GM21390 (cell line): Measurements from ENCODE around the gene GAS1.

Source experiments
- ATAC-seq: cut with Tn5 transposase; IDR thresholded peaks from one replicate; pipeline ENCODE4 v1.9.1; 2021; ENCODE audit not compliant: unreplicated experiment

The GAS1 gene

DNA sequence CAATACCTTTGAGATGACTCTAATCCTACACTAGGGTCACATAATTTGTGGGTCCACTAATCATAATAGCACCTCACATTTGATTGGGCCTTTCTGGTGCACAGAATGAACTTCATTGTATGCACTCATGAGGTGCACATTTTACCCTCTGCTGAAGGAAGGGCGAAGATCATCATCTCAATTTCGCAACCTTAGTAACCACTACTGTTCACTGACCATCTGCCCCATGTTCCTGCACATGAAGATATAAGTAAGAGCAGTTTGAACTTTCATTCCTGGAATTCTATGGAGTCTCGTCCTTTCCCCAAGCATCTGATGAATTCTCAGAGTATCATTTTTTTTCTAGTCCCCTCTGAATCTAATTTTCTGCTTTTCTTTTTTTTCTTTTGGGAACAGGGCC, 21.2 kb downstream of the GAS1 start:
- no peak for ATAC-seq

DNA sequence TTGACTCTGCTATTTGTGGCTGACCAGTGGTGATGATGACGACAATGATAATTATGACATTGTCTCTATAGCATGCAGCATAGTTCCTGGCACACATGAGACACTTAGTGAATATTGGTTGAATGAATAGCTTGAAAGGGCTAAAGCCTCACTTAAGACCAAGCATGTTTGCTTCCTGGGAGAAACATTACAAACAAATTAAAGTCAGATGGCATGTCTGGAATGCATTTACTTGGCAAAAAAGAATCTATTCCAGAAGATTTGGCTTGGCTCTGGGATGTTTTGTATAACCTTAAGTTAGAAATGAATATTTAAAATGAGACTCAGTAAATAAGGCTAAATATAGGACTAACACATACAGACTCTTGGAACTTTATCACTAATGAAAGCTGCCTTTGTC, 21.6 kb downstream of the GAS1 start:
- ATAC-seq: no peak

DNA sequence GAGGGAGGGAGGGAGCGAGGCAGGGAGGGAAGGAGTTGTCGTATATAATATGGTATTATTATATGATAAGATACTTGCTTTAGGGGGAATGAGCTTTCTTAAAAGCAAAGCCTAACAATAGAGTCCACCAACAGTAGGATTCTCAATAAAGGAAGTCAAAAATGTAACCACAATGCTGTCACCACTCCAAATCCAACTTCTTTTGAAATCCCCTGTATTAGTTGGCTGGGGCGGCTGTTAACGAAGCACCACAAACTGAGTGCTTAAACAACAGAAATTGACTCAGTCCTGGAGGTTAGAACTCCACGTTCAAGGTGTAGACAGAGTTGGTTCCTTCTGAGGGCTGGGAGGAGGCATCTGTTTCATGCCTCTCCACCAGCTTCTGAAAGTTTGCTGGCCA, 23.1 kb downstream of the GAS1 start:
- ATAC-seq: no peak

- ATAC-seq: no peak
Measured at GRCh38 chr9:86921151-86921923, 26.0 kb downstream of the GAS1 start.

DNA sequence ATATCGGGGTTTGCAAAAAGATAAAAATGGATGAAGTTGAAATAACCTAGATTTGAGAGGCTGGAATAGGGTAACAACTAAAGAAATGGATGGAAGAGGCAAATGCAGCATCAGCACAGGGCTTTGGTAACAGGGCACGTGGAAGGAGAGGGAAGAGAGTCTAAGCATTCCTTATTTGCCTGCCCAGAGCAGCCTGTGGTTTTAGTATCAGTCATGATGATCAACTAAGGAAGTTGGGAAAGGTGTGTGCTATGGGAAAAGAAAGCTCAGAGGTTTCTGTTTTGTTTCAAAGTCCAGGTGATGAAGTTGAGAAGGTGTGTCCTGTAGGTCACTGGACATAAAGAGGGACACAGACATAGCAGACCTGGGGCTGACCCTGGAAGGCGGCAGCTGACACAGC, 28.8 kb downstream of the GAS1 start:
- ATAC-seq: no peak

DNA sequence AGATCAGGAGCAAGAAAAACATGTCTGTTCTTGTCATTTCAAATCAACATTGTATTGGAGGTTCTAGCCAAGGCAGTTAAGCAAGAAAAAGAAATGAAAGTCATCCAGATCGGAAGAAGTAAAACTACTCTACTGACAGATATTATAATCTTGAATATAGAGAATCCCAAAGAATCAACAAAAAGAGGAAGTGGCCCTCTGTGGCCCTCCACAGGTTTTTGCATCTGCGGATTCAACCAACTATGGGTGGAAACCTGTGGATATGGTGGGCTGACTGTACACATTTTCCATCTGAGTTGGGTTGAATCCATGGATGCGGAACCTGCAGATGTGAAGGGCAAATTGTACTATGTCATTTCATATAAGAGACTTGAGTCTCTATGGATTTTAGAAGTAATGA, 35.1 kb downstream of the GAS1 start:
- ATAC-seq: no peak

DNA sequence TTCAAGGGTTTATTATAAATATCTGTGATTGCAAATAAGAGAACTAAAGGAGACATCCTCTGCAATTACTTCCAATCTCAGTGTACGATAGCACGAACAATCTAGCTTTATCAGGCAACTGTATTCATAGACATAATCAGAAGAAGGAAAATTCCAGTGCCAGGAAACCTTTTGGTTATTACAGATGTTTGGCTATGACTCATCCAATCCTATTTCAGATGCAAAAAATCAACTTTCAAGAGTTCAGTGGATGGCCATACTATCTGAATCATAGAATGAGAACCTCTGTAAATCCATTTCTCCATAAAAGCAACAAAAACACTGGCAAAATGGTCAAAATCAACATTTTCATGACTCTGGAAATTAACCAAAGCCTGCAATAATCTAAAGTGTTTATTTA, 37.9 kb downstream of the GAS1 start:
- no peak for ATAC-seq

DNA sequence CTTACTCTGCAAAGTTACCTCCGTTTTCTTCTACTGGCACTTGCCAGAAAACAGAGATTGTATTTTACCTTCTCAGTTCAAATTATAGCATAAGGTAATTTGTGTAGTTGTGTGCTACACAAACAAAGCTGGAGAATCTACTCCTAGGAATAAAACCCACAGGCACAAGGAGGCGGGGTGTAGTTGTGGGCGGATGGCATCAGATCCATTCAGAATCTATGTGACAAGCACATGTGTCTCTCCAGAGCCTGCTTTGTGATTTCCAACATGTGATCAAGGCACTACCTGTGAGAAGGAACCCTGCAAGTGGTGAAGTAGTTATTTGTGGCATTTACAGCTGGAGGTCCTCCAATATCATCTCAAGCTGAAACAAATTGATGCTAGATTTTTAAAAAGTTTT, 39.0 kb downstream of the GAS1 start:
- ATAC-seq: no peak

- ATAC-seq: no peak
Measured at GRCh38 chr9:86907346-86907745, 40.0 kb downstream of the GAS1 start.

DNA sequence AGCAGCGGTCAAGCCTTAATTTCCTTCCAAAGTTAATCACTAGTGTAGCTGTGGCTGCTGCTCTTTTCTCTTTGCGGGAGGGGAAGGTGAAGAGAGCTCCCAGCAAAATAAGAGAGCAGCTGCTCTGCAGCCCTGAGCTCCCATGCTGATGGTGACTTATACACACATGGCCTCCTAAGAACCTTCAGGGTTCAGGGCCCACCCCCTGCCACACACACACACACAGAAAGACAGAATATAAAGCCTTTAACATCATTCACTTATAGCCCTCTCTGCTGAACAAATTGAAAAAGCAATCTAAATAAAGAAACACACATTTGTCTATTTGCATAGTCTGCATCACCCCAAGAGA, 43.6 kb downstream of the GAS1 start:
- ATAC-seq: no peak

DNA sequence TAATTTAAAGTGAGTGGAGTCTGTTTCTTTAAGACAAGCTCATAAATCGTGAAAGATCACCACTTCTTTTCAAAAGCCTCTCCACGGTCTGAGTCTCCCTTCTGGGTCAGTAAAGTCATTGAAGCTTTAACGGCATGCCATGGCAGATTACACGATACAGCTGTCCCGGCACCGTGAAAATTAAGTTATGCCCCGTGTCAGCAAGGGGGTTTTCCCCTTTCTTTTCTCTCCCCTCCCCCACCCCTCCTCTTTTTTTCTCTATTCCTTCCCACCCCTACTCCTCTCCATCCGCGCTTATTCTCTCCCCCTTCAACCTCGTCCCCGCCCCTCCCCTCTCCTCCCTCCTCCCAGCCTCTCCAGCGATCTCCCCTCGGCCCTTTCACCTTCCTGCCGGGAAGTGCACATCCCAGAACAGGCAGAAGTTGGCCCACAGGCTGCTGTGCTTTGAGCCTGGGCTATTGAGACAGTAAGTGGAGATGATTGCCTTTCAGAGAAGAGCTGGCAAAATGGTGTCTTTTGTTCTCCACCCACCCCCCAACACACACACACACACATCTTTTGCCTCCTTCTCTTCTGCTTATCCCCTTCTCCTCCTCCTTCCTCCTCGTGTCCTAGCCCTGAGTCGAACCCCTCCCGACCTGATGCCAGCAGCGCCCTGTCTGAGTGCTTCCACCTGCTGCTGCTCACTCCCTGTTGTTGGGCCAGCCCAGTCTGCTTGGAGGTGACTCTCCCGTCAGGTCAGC, 44.1 kb downstream of the GAS1 start:
- ATAC-seq: no peak

DNA sequence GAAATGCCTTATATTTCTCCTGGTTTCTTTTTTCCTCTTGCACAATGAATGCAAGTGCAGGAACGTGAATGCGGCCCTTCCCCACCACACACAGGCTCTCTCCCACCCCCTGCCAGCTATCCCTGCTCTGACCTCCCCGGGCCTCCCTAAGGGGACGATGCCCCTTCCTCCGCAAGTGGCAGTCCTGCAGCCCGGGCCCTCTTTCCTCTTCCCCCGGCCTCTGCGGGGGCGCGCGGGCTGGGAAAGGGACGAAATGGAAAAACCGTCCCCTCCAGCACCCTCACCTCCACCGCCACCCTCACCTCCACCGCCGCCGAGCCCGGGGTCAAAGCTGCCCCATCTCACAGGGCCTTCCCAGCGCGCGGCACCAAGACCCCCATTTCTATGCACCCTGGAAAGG, 44.7 kb downstream of the GAS1 start:
- ATAC-seq: no peak

DNA sequence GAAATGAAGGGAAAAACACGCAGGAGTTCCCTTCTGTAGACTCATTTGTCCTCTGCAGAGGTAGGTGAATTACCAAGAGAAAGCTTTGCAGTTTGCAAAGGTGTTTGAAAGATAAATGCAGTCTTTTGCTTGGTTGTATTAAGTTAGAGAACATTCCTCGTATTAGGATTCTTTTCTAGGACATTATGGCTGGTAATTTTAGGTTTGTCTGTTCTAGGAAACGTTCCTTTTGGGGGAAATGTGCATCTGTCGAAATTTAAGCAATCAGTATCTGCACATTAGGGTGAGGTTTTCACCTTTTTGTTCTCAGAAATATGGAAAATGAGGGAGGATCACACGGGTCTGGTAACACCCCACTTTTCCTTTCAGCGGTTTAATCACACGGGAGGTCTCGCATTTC, 45.1 kb downstream of the GAS1 start:
- no peak for ATAC-seq

- ATAC-seq: no peak
Measured at GRCh38 chr9:86901511-86901910, 45.8 kb downstream of the GAS1 start.
